ENCODE results near the gene CNTD1. TPM values are rescaled to one million over a fixed set of nuclear protein-coding genes. Genes with fewer than 3 reads are reported as not detected.
"Not testable (repeated sequence)": the region's sequence is repeated elsewhere in the genome, so short reads cannot be mapped to it uniquely, and the experiment has no call there.

CNTD1 gene
- total RNA-seq: not detected

DNA sequence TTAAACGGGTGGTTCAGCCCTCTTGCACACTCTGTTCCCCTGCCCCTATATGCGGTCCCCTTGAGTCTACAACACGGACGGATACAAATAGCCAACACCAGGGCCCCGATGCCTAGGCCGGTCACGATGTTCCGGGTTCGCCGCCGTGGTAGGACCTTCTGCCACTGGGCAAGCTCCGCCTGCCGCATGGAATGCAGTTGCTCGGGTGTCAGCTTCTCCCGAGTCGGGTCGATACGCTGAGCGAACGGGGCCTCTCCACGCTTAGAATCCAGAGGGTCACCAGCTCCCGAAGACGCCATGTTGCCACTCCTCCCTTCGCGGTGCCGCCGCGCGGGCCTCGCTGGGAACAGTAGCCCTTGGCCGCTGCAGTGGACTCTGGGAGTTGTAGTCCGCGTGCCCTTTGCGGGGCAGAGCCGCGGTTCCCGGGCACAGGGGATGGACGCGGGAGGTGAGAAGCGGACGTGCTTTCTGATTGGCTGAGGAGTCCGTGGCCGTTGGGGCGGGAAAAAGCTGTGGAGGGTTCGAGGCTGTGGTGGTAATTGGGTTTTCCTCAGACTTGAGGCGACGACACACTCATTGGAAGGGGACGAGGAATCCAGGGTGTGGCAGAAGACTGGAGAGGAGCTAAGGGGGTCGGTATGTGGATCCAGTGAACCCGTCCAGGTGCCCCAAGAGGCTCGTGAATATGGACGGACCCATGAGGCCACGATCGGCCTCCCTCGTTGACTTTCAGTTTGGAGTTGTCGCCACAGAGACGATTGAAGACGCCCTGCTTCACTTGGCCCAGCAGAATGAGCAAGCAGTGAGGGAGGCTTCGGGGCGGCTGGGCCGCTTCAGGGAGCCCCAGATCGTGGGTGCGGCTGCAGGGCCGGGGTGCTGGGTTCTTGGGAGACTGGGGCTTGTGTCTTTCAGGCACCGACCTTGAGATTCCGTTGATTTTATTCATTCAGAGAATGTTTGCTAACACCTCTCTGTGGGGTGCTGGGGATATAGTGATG, at the start of gene CNTD1, which contains the start of gene COA3:
CNTD1 (plus strand) TSS at position 479 of the 998 bp plus-strand sequence; CDS start at position 686, 207 bp downstream.
COA3 (minus strand) TSS at position 322 of the 998 bp plus-strand sequence; CDS start at position 299, 23 bp downstream.
- DNase-seq (ENCODE audit: low spot score): peak; percentile 83
- ATAC-seq: peak; percentile 98 to 99
- peak within 1 kb of the TSS; percentile 71 to 95 for H3K27ac Mint-ChIP-seq
- H3K4me3 Mint-ChIP-seq: peak within 1 kb of the TSS; percentile 97
- H3K4me1 Mint-ChIP-seq (ENCODE audit: low read depth in 2 of 2): peaks cover 12 to 20% of the 10 kb centered on the region in 2 donors
- no peaks in the 10 kb centered on the region for H3K9me3 Mint-ChIP-seq
- H3K36me3 Mint-ChIP-seq: no peaks in the 10 kb centered on the region
- peaks cover 0 to 2% of the 10 kb centered on the region in 2 donors for H3K27me3 Mint-ChIP-seq

DNA sequence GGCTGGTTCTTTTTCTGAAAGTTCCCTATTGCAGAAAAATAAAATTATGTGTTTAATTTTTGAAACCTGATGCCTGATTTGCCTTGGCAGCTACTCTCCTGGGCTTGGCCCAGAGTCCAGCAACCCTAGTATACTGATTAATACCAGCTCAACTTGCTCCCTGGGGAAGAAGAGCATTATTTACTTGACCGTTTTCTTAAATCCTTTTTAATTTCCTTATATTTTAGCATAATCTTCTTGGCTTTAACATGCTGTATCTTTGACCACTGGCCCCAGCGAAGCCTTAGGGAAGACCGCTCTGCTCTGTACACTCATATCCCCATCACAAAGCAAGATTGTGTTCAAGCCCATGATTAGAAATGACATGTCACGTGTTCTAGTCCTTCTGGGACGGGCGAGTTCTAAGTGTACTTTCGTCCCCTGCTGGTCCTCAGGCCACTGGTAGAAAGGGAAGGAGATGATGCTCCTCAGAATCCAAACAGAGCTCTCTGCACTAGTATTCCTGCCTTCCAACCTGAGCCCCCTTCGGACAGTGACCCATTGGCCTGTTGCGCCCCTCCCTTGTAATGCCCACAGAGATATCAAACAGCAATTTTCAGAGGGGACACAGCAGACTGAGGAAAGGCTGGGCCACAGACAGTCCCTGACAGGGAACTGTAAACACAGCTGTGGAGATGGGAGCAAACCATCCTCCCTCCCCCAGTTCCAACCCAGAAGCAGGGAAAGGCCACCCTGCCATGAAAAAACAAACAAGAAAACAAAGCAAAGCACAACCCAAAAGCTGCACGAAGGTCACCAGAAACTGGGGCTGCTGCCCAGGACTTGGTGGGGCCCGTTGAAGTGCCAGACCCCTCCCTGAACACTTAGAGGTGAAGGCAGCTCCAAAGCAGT, 49.5 kb upstream of the CNTD1 start:
- Mint-ChIP-seq H3K9me3 (no peaks in the 10 kb centered on the region), H3K4me3 (no peak overlapping the region), H3K4me1 (ENCODE audit: low read depth in 2 of 2) (peaks cover 7 to 8% of the 10 kb centered on the region in 2 donors), H3K36me3 (no peaks in the 10 kb centered on the region), H3K27ac (no peak overlapping the region), H3K27me3 (peaks cover 20 to 26% of the 10 kb centered on the region in 2 donors)
- DNase-seq (ENCODE audit: low spot score): no peak
- no peak for ATAC-seq

DNA sequence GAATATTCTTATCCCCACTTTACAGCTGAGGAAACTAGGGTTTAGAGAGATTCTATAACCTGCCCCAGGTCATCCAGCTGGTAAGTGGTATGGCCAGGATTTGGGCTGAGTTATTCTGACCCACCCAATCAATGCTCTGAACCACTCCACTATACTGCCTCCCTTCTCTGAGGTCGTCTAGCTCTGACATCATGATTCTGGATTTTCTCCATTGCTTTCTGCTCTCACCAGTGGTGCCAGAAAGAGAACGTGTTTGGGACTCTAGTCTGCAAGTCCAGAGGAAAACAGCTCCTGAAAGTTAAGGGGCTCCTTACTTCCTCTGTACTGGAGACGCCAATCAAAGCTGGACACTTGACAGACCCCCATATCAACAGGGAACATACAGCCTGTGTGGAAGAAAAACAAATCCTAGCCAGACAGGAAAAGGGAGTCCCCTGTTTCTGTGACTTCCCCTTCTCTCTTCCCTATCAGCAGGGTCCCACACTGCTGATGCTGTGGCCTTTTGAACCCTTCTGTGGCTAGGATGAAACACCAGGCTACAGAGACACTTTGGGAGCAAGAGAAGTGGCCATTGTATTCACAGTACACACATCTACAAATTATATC, 47.8 kb upstream of the CNTD1 start:
- no peaks in the 10 kb centered on the region for H3K36me3 Mint-ChIP-seq
- H3K4me1 Mint-ChIP-seq (ENCODE audit: low read depth in 2 of 2): no peaks in the 10 kb centered on the region
- H3K27ac Mint-ChIP-seq: no peak overlapping the region
- H3K4me3 Mint-ChIP-seq: no peak overlapping the region
- peaks cover 26 to 27% of the 10 kb centered on the region in 2 donors for H3K27me3 Mint-ChIP-seq
- no peak for DNase-seq (ENCODE audit: low spot score)
- ATAC-seq: no peak
- no peaks in the 10 kb centered on the region for H3K9me3 Mint-ChIP-seq

DNA sequence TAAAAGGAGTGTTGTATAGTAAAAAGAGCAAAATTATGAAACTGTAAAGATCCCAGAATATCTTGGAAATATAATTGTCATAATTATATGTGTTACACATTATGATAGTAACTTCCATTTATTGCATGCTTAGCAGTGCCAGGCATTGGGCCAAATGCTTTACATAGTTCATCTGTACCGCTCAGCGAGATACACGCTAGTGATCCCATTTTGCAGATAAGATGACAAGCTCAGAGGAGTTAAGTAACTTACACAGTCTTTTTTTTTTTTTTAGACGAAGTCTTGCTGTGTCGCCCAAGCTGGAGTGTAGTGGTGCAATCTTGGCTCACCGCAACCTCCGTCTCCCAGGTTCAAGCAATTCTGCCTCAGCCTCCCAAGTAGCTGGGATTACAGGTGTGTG, 47.0 kb upstream of the CNTD1 start:
- H3K9me3 Mint-ChIP-seq: no peaks in the 10 kb centered on the region
- ATAC-seq (no peak), DNase-seq (ENCODE audit: low spot score) (no peak)
- no peak overlapping the region for H3K4me3 Mint-ChIP-seq
- H3K27me3 Mint-ChIP-seq: peaks cover 31 to 33% of the 10 kb centered on the region in 2 donors
- H3K4me1 Mint-ChIP-seq (ENCODE audit: low read depth in 2 of 2): no peaks in the 10 kb centered on the region
- no peaks in the 10 kb centered on the region for H3K36me3 Mint-ChIP-seq
- H3K27ac Mint-ChIP-seq: no peak overlapping the region

GRCh38 chr17:42754782-42755181, 43.9 kb upstream of the CNTD1 start:
- DNase-seq (ENCODE audit: low spot score) (no peak), ATAC-seq (no peak)
- H3K4me3 Mint-ChIP-seq: no peak overlapping the region
- H3K36me3 Mint-ChIP-seq: no peaks in the 10 kb centered on the region
- H3K27me3 Mint-ChIP-seq: peaks cover 34 to 42% of the 10 kb centered on the region in 2 donors
- H3K4me1 Mint-ChIP-seq (ENCODE audit: low read depth in 2 of 2): no peaks in the 10 kb centered on the region
- no peak overlapping the region for H3K27ac Mint-ChIP-seq
- no peaks in the 10 kb centered on the region for H3K9me3 Mint-ChIP-seq

- Mint-ChIP-seq H3K27me3 (peaks cover 52 to 57% of the 10 kb centered on the region in 2 donors), H3K27ac (no peak overlapping the region), H3K4me3 (peak overlapping the region; percentile 36), H3K36me3 (no peaks in the 10 kb centered on the region), H3K9me3 (no peaks in the 10 kb centered on the region), H3K4me1 (ENCODE audit: low read depth in 2 of 2) (peaks cover 0 to 4% of the 10 kb centered on the region in 2 donors)
- DNase-seq (ENCODE audit: low spot score) (no peak), ATAC-seq (no peak)
These were observed 38.5 kb upstream of the CNTD1 start for GRCh38 chr17:42759982-42760651.

- Mint-ChIP-seq H3K4me3 (peak within 1 kb of the TSS; percentile 41), H3K27me3 (peaks cover 54 to 62% of the 10 kb centered on the region in 2 donors), H3K36me3 (no peaks in the 10 kb centered on the region), H3K9me3 (no peaks in the 10 kb centered on the region), H3K4me1 (ENCODE audit: low read depth in 2 of 2) (peaks cover 0 to 4% of the 10 kb centered on the region in 2 donors), H3K27ac (no peak within 1 kb of the TSS)
- ATAC-seq (peak; percentile 33 to 47), DNase-seq (ENCODE audit: low spot score) (no peak)
These were observed 37.7 kb upstream of the CNTD1 start, which contains the start of gene RAMP2 for GRCh38 chr17:42760652-42761581. TSS of gene RAMP2 (plus strand) at chr17:42761227. CDS start at chr17:42761262, 35 bp downstream.

DNA sequence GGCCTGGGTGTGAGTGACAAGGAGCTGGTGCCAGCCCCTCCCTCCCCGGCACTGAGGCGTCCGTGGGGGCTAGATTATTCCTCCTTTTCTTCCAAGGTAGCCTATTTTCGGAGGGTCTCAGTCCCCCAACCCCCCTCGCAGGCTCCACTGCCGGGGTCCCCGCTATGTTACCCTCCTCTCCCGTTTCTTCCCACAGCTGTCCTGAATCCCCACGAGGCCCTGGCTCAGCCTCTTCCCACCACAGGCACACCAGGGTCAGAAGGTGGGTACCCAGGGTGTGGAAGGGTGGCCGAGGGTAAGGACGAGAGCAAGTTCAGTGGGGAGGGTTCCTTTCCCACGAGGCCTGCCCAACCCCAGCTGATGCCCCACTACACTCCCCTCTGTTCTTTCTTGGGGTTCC, 37.0 kb upstream of the CNTD1 start:
- ATAC-seq (no peak), DNase-seq (ENCODE audit: low spot score) (no peak)
- peaks cover 0 to 4% of the 10 kb centered on the region in 2 donors for H3K4me1 Mint-ChIP-seq (ENCODE audit: low read depth in 2 of 2)
- H3K9me3 Mint-ChIP-seq: no peaks in the 10 kb centered on the region
- H3K27me3 Mint-ChIP-seq: peaks cover 50 to 58% of the 10 kb centered on the region in 2 donors
- peak overlapping the region; percentile 41 for H3K4me3 Mint-ChIP-seq
- no peak overlapping the region for H3K27ac Mint-ChIP-seq
- no peaks in the 10 kb centered on the region for H3K36me3 Mint-ChIP-seq

DNA sequence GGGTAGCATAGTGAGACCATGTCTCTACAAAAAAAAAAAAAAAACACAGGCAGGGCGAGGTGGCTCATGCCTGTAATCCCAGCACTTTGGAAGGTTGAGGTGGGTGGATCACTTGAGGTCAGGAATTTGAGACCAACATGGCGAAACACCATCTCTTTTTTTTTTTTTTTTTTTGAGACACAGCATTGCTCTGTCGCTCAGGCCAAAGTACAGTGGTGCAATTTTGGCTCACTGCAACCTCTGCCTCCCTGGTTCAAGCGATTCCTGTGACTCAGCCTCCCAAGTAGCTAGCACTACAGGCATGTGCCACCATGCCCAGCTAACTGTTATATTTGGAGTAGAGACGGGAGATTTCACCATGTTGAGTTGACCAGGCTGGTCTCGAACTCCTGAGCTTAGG, 32.5 kb upstream of the CNTD1 start:
- DNase-seq (ENCODE audit: low spot score): no peak
- H3K27ac Mint-ChIP-seq: no peak overlapping the region
- no peaks in the 10 kb centered on the region for H3K36me3 Mint-ChIP-seq
- no peak for ATAC-seq
- no peak overlapping the region for H3K4me3 Mint-ChIP-seq
- no peaks in the 10 kb centered on the region for H3K4me1 Mint-ChIP-seq (ENCODE audit: low read depth in 2 of 2)
- H3K27me3 Mint-ChIP-seq: peaks cover 43 to 50% of the 10 kb centered on the region in 2 donors
- H3K9me3 Mint-ChIP-seq: no peaks in the 10 kb centered on the region

DNA sequence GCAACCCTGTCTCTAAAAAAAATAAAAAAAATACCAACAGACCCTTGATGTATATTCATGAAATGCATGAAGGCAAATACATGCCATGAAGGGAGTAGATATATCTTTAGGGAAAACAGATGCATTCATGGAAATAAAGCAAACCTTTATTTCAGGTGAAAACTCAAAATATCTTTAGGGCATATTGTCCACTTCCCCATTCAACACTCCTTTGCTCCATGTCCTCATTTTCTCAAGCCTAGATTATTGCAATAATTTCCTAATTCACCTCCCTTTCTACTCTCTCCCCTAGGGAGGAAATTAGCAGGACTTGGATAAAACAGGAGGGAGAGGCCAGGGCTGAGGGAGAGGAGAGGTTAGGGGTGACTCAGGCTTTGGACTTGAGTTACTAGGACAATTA, 31.1 kb upstream of the CNTD1 start:
- Mint-ChIP-seq H3K27me3 (peaks cover 34 to 43% of the 10 kb centered on the region in 2 donors), H3K9me3 (no peaks in the 10 kb centered on the region), H3K36me3 (no peaks in the 10 kb centered on the region), H3K27ac (no peak overlapping the region), H3K4me3 (no peak overlapping the region), H3K4me1 (ENCODE audit: low read depth in 2 of 2) (peaks cover 4 to 7% of the 10 kb centered on the region in 2 donors)
- no peak for DNase-seq (ENCODE audit: low spot score)
- no peak for ATAC-seq

GRCh38 chr17:42768006-42768405, 30.7 kb upstream of the CNTD1 start:
- not testable (repeated sequence) for DNase-seq (ENCODE audit: low spot score); H3K4me1 Mint-ChIP-seq (ENCODE audit: low read depth in 2 of 2); ATAC-seq; H3K27ac Mint-ChIP-seq; H3K36me3 Mint-ChIP-seq; H3K9me3 Mint-ChIP-seq; H3K4me3 Mint-ChIP-seq
- H3K27me3 Mint-ChIP-seq: peaks cover 29 to 38% of the 10 kb centered on the region in 2 donors

DNA sequence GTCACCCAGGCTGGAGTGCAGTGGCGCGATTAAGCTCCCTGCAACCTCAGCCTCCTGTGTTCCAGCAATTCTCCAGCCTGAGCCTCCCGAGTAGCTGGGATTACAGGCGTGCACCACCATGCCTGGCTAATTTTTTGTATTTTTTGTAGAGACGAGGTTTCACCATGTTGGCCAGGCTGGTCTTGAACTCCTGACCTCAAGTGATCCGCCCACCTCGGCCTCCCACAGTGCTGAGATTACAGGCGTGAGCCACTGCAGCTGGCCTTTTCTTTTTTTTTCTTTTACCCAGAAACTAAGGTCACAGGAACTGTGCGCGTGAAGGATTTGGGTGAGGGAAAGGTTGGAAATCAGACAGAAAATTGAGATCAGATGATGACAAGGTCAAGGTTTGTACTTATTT, 28.7 kb upstream of the CNTD1 start:
- Mint-ChIP-seq H3K4me1 (ENCODE audit: low read depth in 2 of 2) (peaks cover 21 to 24% of the 10 kb centered on the region in 2 donors), H3K27me3 (peaks cover 20 to 24% of the 10 kb centered on the region in 2 donors)
- not testable (repeated sequence) for H3K9me3 Mint-ChIP-seq; ATAC-seq; DNase-seq (ENCODE audit: low spot score); H3K4me3 Mint-ChIP-seq; H3K36me3 Mint-ChIP-seq; H3K27ac Mint-ChIP-seq
